SK-N-SH treated with all-trans-retinoic acid at 6 μM for 48 hours (cell line): ENCODE data around the gene MEI1.
"Not testable (repeated sequence)": the region's sequence is repeated elsewhere in the genome, so short reads cannot be mapped to it uniquely, and the experiment has no call there.

Source experiments
- ATAC-seq: fragments of 200-7000 bp; cut with Tn5 transposase; 3 replicates; pipeline ENCODE4 v1.9.1; 2020; ENCODE audit warnings: mild to moderate bottlenecking, moderate library complexity
- ARNTL ChIP-seq: fragments of 450-650 bp; formaldehyde crosslinking; IDR thresholded peaks from 2 replicates; pipeline ENCODE4 v1.5.0; 2020; ENCODE audit warnings: low read depth, mild to moderate bottlenecking, moderate library complexity, borderline replicate concordance
- BACH2 ChIP-seq: fragments of 250-450 bp; sonication (Bioruptor Pico); IDR thresholded peaks from 2 replicates; pipeline ENCODE4 v1.9.0; 2021; ENCODE audit warnings: mild to moderate bottlenecking, borderline replicate concordance
- CREB5 ChIP-seq: fragments of 250-450 bp; sonication (Bioruptor Pico); IDR thresholded peaks from 2 replicates; pipeline ENCODE4 v1.5.1; 2020; ENCODE audit warnings: low read depth, mild to moderate bottlenecking, moderate library complexity
- CSDC2 ChIP-seq: fragments of 250-450 bp; sonication (Bioruptor Pico); IDR thresholded peaks from 2 replicates; pipeline ENCODE4 v1.5.0; 2020; ENCODE audit warnings: mild to moderate bottlenecking, moderate library complexity
- CSRNP3 ChIP-seq: fragments of 250-450 bp; sonication (Bioruptor Pico); IDR thresholded peaks from 2 replicates; pipeline ENCODE4 v1.5.1; 2021; ENCODE audit warnings: mild to moderate bottlenecking, moderate library complexity
- GLIS3 ChIP-seq: fragments of 250-450 bp; sonication (Bioruptor Pico); IDR thresholded peaks from 2 replicates; pipeline ENCODE4 v1.5.0; 2020; ENCODE audit warnings: mild to moderate bottlenecking, moderate library complexity
- ISL1 ChIP-seq: fragments of 250-450 bp; sonication (Bioruptor Pico); IDR thresholded peaks from 2 replicates; pipeline ENCODE4 v2.1.2; 2022; ENCODE audit warnings: mild to moderate bottlenecking, moderate library complexity
- OSR1 ChIP-seq: fragments of 250-450 bp; sonication (Bioruptor Pico); IDR thresholded peaks from 2 replicates; pipeline ENCODE4 v1.8.0; 2022; ENCODE audit warnings: moderate library complexity, mild to moderate bottlenecking, inconsistent platforms
- PATZ1 ChIP-seq: fragments of 250-450 bp; sonication (Bioruptor Pico); IDR thresholded peaks from 2 replicates; pipeline ENCODE4 v1.8.0; 2020; ENCODE audit warnings: mild to moderate bottlenecking, moderate library complexity, borderline replicate concordance
- POU6F1 ChIP-seq: fragments of 250-450 bp; sonication (Bioruptor Pico); IDR thresholded peaks from 2 replicates; pipeline ENCODE4 v1.8.0; 2021; ENCODE audit warnings: low read depth, mild to moderate bottlenecking, moderate library complexity, borderline replicate concordance
- PPARA ChIP-seq: fragments of 250-450 bp; sonication (Bioruptor Pico); IDR thresholded peaks from 2 replicates; pipeline ENCODE4 v1.5.0; 2020; ENCODE audit warnings: mild to moderate bottlenecking, borderline replicate concordance
- SNAI2 ChIP-seq: fragments of 250-450 bp; sonication (Bioruptor Pico); IDR thresholded peaks from 2 replicates; pipeline ENCODE4 v1.5.0; 2020; ENCODE audit warnings: mild to moderate bottlenecking, moderate library complexity
- TCF4 ChIP-seq: fragments of 250-450 bp; sonication (Bioruptor Pico); IDR thresholded peaks from 2 replicates; pipeline ENCODE4 v1.8.0; 2021; ENCODE audit warnings: mild to moderate bottlenecking, moderate library complexity, borderline replicate concordance
- TOX ChIP-seq: fragments of 250-450 bp; sonication (Bioruptor Pico); IDR thresholded peaks from 2 replicates; pipeline ENCODE4 v1.8.0; 2021; ENCODE audit warnings: mild to moderate bottlenecking, moderate library complexity, borderline replicate concordance
- TSHZ2 ChIP-seq: fragments of 250-450 bp; sonication (Bioruptor Pico); IDR thresholded peaks from 2 replicates; pipeline ENCODE4 v1.5.0; 2020; ENCODE audit warnings: mild to moderate bottlenecking, moderate library complexity
- ZC3H10 ChIP-seq: fragments of 250-450 bp; sonication (Bioruptor Pico); IDR thresholded peaks from 2 replicates; pipeline ENCODE4 v1.5.1; 2021; ENCODE audit warnings: mild to moderate bottlenecking, moderate library complexity
- ZFP3 ChIP-seq: fragments of 250-450 bp; sonication (Bioruptor Pico); IDR thresholded peaks from 2 replicates; pipeline ENCODE4 v1.5.0; 2020; ENCODE audit warnings: mild to moderate bottlenecking, moderate library complexity
- ZFP30 ChIP-seq: fragments of 450-650 bp; formaldehyde crosslinking; IDR thresholded peaks from 2 replicates; pipeline ENCODE4 v1.5.0; 2022; ENCODE audit warnings: mild to moderate bottlenecking, moderate library complexity
- ZNF565 ChIP-seq: fragments of 450-650 bp; formaldehyde crosslinking; conservative IDR thresholded peaks from 2 replicates; pipeline ENCODE4 v1.5.0; 2020; ENCODE audit warnings: low read depth, mild to moderate bottlenecking, moderate library complexity
- ZNF70 ChIP-seq: fragments of 450-650 bp; formaldehyde crosslinking; IDR thresholded peaks from 2 replicates; pipeline ENCODE4 v1.5.0; 2020; ENCODE audit warnings: mild to moderate bottlenecking, moderate library complexity

MEI1 gene

GRCh38 chr22:41683052-41683451 is 16.3 kb upstream of the MEI1 start (continued):
- no peak for TF ChIP-seq CSRNP3
- no peak for TF ChIP-seq ZFP3
- TF ChIP-seq ZFP30 = no peak
- no peak for TF ChIP-seq TSHZ2 (CRISPR knock-in tag)
- TF ChIP-seq ISL1 (CRISPR knock-in tag) = no peak
- no peak for TF ChIP-seq BACH2
- no peak for TF ChIP-seq POU6F1 (CRISPR knock-in tag)

GRCh38 chr22:41683616-41684015 is 15.7 kb upstream of the MEI1 start:
- TF ChIP-seq POU6F1 (CRISPR knock-in tag) (no peak), TCF4 (CRISPR knock-in tag) (no peak), CSDC2 (CRISPR knock-in tag) (no peak), ZNF70 (no peak), CSRNP3 (no peak), OSR1 (no peak), ZNF565 (CRISPR knock-in tag) (no peak), TSHZ2 (CRISPR knock-in tag) (no peak), TOX (CRISPR knock-in tag) (no peak), SNAI2 (no peak), ZC3H10 (CRISPR knock-in tag) (no peak), BACH2 (no peak)
- no peak for ATAC-seq

- TF ChIP-seq GLIS3 (CRISPR knock-in tag) (no peak), CREB5 (CRISPR knock-in tag) (no peak), PATZ1 (CRISPR knock-in tag) (no peak), BACH2 (no peak), SNAI2 (no peak), CSDC2 (CRISPR knock-in tag) (no peak), OSR1 (no peak), ZFP3 (no peak), ARNTL (CRISPR knock-in tag) (no peak), ZC3H10 (CRISPR knock-in tag) (no peak), PPARA (CRISPR knock-in tag) (no peak), CSRNP3 (no peak)
- ATAC-seq = no peak
These were observed 15.1 kb upstream of the MEI1 start for GRCh38 chr22:41684194-41684593.

- not testable (repeated sequence) for ATAC-seq
These were observed 12.4 kb upstream of the MEI1 start for GRCh38 chr22:41686890-41687289.
